Measurements from ENCODE around the gene SSRP1.

Gene SSRP1

GRCh38 chr11:57353446-57353845 lies 17.8 kb upstream of the SSRP1 start:
- TF ChIP-seq CTCF (IDR thresholded peaks at IDR 0.05), result no peak
- TF ChIP-seq ZFX (IDR thresholded peaks at IDR 0.05; ENCODE audit: borderline replicate concordance), result no peak

GRCh38 chr11:57353036-57353435 lies 17.3 kb upstream of the SSRP1 start:
- H3K27ac ChIP-seq, result no peak overlapping the region
- TF ChIP-seq CTCF (IDR thresholded peaks at IDR 0.05) (no peak), ZFX (IDR thresholded peaks at IDR 0.05; ENCODE audit: borderline replicate concordance) (no peak)

More at GRCh38 chr11:57353446-57353845, 17.8 kb upstream of the SSRP1 start:
- H3K27ac ChIP-seq, result no peak overlapping the region

- no peak overlapping the region for H3K27ac ChIP-seq
- TF ChIP-seq ZFX (IDR thresholded peaks at IDR 0.05; ENCODE audit: borderline replicate concordance) (no peak), CTCF (IDR thresholded peaks at IDR 0.05) (peak; percentile 96)
These were observed 14.0 kb upstream of the SSRP1 start for GRCh38 chr11:57349491-57350274.

GRCh38 chr11:57348636-57349313 lies 13.1 kb upstream of the SSRP1 start:
- no peak overlapping the region for H3K27ac ChIP-seq
- TF ChIP-seq CTCF (IDR thresholded peaks at IDR 0.05) (no peak), ZFX (IDR thresholded peaks at IDR 0.05; ENCODE audit: borderline replicate concordance) (no peak)

GRCh38 chr11:57348052-57348451 lies 12.4 kb upstream of the SSRP1 start:
- no peak overlapping the region for H3K27ac ChIP-seq
- TF ChIP-seq ZFX (IDR thresholded peaks at IDR 0.05; ENCODE audit: borderline replicate concordance) (no peak), CTCF (IDR thresholded peaks at IDR 0.05) (no peak)

GRCh38 chr11:57347336-57347735 lies 11.6 kb upstream of the SSRP1 start:
- no peak overlapping the region for H3K27ac ChIP-seq
- TF ChIP-seq ZFX (IDR thresholded peaks at IDR 0.05; ENCODE audit: borderline replicate concordance) (no peak), CTCF (IDR thresholded peaks at IDR 0.05) (no peak)

Data from 22Rv1 (cell line).